M059J (cell line): ENCODE measurements around the gene SLC35E2B. TPM values are rescaled to one million over a fixed set of nuclear protein-coding genes. Genes with fewer than 3 reads are reported as not detected.
"Not testable (repeated sequence)": the region's sequence is repeated elsewhere in the genome, so short reads cannot be mapped to it uniquely, and the experiment has no call there.

Source experiments
- DNase-seq: peaks from one replicate; pipeline ENCODE4 v3.0.0-alpha.2; 2012; ENCODE audit warnings: low read depth
- total RNA-seq: library from RNA; depleted of rRNA; stranded (reverse); fragments of >200 nt; shearing (Covaris generic); gene quantifications from 2 replicates; pipeline ENCODE4 v1.2.3, GENCODE V29; 2014

Gene SLC35E2B
- total RNA-seq, 1 experiment from 2014 or later, result 25.5 TPM

DNA sequence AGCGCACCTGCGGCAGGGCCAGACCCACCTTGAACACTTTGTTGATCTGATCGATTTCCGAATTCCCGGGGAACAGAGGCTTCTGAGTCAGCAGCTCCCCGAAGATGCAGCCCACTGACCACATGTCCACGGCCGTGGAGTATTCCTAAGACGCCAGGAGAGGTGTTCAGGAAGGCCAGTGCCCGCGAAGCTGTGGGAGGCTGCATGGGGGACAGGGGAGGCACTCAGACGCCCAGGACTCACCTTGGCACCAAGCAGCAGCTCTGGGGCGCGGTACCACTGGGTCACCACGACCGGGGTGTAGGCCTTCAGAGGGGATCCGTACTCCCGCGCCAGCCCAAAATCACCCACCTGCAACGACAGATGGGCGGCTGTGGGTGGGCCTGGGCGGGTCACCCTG lies 11.2 kb upstream of the SLC35E2B start:
- DNase-seq, result no peak

DNA sequence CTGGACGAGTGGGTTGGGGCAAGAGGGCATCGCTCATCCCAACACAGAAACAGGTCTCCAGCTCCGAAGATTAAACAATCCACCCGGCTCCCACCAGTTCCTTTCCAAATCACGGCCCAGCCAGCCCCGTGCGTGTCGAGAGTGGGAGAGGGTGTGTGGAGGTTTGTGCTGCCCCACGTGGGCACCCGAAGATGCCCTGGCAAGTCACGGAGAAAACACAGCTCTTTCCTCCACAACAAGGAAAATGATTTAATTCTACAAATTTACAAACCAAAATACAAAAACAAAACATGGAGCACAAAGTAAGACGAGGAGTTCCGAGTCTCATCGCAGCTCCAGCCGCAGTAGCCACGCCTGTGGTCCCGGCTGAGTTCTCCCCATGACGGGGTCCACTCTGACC lies 9.9 kb upstream of the SLC35E2B start:
- not testable (repeated sequence) for DNase-seq

DNA sequence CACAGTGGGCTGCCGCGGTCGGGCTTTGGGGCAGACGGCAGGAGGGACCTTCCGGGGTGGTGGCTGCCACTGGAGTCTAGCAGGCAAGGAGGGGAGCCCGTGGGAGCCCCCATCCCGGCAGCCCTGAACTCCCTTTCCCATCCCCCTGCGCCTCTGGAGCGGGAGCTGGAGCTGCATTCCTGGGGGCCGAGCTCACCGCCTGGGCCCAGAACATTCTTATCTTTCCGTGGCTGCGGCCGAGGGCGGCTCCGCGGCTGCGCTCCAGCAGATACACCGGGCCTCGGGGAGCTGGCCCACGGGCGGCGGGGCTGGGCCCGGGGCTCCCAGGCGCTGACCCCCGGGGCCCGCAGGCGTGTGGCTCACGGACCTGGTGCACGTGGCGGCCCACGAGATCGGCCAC lies 8.0 kb upstream of the SLC35E2B start:
- not testable (repeated sequence) for DNase-seq

DNA sequence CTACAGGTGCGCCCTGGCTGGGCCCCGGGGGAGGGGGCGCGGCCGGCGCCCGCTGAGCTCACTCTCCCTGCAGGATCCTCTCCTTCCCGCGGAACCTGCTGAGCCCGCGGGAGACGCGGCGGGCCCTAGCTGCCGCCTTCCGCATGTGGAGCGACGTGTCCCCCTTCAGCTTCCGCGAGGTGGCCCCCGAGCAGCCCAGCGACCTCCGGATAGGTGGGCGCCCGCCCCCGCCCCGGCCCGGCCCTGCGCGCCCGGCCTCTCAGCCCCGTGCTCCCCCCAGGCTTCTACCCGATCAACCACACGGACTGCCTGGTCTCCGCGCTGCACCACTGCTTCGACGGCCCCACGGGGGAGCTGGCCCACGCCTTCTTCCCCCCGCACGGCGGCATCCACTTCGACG lies 7.5 kb upstream of the SLC35E2B start:
- not testable (repeated sequence) for DNase-seq

DNA sequence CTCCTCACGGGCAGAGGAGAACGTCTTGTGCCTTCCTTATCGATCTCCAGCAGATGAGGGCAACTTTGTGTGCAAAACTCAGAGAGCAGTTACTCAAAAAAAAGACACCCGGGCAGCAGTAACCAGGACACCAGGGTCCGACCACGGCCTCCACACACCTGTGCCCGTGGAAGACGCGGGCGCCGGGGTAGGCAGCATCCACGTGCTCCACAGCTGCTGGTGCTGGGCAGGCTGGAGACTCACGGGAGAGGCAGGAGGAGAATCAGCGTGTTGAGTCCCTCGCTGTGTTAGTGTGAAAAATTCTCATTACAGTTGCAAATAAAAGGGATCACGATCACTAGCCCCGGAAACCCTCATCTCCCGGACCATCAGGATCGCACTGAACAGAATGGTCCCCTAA lies 6.5 kb upstream of the SLC35E2B start:
- DNase-seq, result not testable (repeated sequence)

DNA sequence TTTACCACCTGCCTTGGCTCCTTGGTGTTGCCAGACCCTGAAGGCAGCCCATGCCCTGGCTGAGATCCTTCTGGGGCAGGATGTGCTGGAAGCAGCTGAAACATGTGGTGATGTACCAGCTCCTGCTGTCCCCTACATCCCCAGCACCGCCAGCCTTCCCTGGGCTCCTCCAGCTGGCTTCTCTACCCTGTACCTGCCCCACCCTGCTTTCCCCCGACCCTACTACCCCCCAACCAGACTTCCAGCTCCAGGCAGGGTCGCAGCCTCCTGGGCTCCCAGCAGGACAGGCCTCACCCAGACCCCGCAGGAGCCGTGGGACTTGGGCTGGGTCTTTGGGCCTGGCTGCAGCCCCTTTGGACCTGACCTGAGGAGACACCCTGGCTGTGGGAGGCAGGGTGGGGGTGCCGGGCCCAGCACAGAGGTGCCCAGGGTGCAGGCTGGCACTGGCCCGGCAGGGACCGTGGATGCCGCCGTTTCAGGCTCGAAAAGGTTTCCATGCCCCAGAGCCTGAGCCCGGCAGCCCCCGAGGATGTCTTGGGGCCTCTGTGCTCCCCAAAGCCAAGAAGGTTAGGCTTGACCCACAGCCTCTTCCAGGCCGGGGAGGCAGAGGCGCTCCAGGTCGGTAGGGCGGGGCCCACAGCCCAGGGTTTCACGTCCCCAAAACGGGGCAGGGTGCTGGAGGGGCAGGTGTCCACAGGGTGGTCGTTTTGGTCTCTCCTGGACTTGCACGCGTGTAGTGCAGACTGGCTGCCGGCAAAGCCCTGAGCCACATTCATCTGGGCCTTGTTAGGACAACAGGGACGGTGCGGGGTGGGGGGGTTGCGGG lies 5.0 kb upstream of the SLC35E2B start:
- not testable (repeated sequence) for DNase-seq

DNA sequence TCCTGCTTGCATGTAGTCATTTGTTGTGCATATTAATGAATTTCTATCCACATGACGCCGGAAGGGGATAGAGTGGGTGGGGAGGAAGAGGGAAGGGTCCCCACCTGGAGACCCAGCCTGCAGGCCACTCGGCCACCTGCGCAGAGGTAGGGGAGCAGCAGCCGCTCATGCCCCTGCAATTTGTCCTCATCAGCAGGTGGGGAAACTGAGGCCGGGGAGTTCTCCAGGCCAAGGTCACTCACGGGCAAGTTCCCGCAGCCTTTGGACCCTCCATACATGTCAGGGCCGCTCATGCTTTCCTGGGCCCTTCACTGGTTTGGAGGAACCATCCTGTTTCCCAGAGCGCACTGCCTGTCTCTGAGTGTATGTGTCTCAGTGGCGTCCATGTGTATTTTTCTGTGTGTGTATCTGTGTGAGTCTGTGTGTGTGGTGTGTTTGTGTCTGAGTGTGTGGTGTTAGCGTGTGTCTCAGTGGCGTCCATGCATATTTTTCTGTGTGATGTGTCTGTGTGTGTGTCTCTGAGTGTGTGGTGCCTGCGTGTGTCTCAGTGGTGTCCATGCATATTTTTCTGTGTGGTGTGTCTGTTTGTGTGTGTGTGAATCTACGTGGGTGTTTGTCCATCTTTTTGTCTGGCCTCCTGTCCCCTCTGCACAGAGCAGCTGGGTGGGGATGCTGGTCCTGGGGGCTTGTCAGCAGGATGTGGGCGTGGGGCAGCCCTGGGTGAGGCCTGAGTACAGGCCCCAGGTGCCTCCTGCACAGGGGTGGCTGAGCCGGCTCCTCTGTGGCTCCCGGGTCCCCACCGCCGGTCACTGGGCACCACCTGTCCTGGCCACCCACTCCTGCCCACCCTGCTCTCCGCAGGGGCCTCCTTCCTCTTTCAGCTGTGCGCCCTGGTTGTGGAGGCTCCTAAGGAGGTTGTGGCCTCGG lies 4.1 kb upstream of the SLC35E2B start:
- DNase-seq, result not testable (repeated sequence)

DNA sequence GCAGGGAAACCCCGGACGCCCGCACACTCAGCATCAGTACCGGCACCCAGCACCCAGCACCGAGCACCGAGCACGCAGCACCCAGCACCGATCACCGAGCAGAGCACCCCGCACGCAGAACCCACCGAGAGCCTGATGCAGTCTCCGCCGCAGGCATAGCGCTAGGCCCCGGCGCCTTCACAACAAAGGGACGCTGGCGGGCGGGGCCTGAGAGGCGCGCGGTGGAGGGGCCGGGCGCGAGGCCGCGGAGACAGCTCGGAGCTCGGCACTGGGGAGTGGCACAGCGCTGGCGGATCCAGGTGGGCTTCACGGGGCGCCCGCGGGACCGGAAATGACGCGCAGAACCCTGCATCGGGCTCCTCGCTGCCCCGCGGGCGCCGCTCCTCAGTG lies 276 bp downstream of the SLC35E2B start:
- peak; percentile 68 for DNase-seq

DNA sequence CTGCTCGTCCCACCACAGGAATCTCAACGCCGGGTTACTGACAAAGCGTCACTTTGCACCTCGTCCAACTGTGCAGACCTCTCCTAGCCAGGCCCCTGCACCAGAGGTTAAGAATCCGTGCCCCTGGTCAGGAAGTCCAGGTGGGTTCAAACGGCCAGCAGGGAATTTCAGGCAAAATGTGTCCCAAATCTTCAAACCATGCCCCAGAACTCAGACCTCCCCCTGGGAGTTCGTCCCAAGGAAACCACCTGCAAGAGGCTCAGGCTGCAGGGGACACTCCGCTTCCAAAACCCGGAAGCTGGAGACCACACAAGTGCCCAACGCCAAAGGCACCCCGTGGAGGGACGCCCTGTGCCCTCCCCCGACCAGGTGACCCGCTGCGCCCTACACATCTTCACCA lies 1.2 kb downstream of the SLC35E2B start:
- not testable (repeated sequence) for DNase-seq

DNA sequence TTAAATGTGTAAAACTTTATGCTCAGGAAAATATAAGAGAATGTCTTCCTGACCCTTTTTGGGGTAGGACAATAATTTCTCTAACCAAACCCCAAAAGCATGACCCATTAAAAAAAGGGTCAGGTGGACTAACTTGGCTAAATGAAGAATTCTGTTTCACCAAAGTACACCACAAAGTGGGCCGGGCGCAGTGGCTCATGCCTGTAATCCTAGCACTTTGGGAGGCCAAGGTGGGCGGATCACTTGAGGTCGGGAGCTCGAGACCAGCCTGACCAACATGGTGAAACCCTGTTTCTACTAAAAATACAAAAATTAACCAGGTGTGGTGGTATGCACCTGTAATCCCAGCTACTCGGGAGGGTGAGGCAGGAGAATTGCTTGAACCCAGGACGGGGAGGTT lies 3.1 kb downstream of the SLC35E2B start:
- not testable (repeated sequence) for DNase-seq

DNA sequence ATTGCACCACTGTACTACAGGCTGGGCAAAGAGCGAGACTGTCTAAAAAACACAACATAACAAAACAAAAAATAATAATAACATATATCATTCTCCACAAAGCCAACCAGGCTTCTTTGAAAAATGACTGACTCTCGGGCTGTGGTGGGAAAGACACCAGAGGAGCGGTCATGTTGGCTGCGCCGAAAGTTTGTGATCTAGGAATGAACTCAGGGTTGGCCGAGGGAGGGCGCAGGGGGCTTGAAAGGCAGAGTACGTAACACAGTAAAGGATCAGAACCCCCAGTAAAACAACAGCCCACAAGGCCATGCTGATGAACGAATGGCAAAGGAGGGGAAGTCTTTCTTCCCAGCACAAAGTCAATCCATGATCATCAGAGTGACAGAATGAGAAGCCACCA lies 4.7 kb downstream of the SLC35E2B start:
- DNase-seq, result no peak

DNA sequence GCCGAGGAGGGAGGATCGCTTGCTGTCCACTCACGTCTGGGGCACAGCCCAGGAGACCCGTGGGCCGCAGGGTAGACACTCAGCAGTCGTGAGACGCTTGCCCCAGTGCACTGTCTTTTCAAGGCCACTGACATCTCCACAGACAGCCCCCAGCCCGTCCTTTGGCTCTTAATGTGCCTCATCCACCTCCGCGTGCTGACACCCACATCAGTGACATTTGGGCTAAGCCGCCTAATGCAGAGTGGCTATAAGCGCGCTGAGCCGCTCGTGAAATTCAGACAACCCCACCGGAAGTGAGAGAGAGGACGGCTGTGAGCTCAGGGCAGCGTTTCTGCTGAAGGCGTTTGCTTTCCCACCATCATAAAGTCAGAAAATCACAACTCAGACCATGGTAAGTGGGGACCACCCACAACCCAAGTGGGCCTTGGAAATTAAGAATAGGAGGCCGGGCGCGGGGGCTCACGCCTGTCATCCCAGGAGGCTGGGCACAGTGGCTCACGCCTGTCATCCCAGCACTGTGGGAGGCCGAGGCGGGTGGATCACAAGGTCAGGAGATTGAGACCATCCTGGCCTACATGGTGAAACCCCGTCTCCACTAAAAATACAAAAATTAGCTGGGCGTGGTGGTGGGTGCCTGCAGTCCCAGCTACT lies 8.4 kb downstream of the SLC35E2B start:
- no peak for DNase-seq

DNA sequence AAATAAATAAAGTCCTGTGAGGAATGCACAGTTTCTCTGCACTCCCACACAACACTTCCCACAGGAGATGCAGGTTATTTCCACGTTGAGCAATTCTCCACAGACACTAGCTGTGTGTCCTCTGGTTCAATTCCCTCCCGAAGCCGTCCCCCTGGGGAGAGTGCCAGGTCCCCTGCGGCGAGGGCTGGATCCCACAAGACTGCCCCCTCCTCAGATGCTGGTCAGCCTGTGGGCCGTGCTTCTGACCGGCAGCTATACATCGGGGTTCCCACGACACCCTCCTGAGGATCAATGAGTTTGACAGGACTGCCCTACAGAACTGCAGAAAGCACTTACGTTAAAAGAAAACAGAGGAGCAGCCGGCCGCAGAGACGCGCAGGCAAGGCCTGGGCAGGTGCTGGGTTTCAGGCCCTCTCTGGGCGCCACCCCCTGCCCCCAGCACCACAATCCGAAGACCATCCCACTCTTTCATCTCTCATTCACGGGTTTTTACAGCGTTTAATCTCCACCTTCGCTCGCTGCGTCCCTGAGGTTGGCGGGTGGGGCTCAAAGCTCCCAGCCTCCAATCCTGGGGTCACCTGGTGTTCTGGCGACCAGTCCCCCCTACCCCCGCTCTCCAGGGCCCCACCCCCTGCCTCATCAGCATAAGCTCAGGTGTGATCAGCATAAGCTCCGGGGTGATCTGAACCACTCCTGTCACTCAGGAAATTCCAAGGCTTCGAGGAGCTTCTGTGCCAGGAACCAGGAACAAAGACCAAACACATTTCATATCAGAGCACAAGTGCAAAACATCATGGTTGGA lies 9.3 kb downstream of the SLC35E2B start:
- DNase-seq, result no peak

DNA sequence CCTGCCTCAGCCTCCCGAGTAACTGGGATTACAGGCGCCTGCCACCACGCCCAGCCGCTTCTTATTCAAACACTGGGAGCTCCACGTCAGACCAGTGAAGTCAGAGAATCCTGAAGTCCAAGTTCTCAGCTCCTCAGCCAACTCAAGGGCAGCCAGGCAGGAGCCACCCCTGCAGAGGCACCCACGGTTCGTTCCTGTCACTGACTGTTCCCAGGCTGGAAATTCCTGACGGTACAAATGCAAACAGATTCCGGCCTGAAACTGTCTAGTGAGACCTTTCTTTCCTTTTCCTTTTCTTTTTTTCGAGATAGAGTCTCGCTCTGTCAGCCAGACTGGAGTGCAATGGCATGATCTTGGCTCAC lies 11.7 kb downstream of the SLC35E2B start:
- no peak for DNase-seq

DNA sequence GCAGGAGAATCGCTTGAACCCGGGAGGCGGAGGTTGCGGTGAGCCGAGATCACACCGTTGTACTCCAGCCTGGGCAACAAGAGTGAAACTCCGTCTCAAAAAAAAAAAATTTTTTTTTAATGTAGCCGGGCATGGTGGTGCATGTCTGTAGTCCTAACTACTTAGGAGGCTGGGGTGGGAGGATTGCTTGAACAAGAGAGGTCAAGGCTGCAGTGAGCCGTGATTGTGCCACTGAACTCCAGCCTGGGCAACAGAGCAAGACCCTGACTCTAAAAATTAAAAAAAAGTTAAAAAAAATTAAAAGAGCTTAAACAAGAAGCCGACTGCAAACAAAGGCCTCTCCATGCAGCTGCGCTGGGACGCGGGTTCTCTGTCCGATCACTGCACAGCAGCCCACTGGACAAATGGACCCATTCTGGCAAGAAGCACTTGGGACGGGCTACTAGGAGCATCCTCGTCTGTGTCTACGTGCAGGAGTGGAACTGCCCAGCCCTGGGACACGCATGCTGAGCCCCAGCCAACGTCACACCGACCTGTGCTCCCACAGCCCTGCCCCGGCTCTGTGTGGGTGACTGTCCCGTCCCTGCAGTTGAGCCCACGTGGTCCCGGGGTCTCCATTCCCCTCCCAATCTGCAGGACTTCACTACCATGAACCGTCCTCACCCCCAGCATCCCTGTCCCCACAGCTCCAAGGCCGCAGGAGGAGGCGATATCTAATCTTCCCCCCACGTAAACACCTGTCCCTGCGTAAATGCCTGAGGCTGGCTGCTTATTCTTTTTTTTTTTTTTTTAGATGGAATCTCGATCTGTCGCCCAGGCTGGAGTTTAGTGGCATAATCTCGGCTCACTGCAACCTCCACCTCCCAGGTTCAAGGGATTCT lies 12.3 kb downstream of the SLC35E2B start:
- no peak for DNase-seq

DNA sequence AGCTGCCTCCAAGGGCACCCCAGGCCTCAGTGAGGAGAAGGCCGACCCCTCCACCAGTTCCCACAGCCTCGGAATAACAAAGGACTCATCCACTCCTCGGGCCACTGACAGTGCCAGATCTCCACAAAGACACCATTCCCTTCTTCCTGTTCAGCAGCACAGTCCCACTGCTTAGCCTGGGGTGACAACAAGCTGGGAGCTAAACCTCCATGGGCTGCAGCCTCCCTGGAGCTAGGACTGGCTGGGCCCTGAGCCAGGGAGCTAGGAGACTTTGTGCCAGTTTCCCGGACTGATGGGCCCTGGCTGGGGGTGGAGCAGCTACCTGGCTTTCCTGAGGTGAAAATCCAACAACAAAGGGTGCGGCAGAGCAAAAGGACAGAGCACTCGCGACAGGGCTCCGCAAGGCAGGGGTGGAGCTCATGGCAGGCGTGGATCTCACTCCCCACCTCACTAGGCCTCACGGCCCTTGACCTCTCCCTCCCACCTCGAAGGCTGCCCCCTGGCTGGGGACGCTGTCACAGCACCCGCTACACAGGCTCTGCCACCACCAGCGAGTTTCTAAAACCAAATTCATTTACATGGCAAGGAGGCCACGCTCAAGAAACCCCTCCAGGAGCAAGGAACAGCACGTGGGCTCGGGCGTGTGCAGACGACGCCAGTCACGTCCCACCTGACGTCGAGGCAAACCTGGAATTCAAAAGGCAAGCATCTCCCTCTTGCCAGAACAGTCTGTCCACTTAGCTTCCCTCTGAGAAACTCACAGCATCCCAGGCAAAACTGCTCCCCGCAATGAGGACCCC lies 13.8 kb downstream of the SLC35E2B start:
- no peak for DNase-seq

DNA sequence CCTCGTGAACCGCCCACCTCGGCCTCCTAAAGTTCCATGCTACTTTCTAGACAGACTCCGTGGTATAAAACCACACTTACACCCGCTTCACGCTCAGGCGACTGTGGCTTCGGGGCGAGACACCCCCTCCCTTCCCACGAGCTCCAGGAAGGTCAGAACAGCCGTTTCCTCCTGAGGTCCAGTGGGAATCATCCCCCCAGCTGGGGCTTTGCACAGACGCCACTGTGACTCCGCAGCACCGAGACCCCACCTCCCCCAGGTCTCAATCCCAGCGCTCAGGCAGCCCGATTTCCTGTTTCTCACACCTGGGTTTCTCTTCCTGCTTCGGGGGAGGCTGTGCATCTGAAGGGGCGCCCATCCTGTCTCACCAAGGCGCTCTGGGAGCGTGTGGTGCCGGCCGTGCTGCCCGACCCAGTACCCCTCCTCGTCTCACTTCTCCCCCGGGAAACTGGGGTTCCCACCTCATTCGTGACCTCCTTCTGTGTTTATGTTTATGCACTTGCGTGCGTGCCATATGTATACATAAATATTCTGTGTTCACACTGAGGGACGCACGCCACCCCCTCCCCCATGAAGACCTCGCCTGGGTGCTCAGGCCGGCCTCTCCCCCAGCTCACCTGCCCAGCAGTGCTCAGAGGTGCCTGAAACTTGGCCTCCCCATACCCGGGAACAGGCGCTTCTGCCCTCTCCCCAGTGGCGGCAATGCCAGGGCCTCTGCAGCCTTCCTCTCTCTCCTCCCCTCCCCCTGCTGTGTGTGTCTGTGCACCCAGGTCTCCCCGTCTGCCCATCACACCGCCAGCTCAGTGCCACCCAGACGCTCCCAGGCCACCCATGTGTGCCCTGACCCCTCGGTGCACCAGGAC lies 14.6 kb downstream of the SLC35E2B start:
- DNase-seq, result no peak

DNA sequence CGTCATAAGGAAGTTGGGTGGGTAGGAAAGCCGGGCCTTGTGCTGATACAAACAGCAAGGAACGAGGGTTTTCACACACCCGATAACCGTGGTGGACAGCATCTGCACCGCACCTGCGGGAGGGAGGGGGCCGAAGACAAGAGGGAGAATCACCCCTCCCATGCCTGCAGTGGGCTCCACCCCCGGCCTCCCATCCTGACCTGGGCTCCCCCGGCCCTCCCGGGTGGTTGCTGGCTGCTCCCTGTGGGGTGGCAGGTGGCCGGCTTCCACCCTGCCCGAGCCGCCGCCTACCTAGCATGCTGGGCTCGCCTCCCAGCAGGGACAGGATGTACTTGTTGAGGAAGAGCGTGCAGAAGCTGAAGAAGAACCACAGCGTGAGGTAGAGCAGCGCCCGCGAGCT lies 16.5 kb downstream of the SLC35E2B start:
- DNase-seq, result not testable (repeated sequence)

DNA sequence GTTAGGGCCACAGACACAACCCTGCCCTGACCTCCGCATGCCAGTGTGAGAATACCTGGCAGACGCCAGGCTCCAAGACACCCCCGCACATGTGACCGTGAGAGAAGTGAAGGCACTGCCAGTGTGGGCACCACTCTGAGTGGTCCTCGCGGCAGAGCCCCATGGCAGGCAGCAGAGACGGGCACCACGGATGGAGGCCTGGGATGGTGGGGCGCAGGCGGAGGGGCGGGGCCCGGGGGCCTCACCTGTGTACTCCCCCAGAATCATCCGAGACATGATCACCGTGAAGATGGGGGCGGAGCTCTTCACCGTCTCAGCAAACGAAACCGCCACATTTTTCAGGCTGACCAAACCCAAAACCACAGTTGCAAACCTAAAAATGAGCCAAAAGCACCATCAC lies 17.4 kb downstream of the SLC35E2B start:
- not testable (repeated sequence) for DNase-seq
